ENCODE results near the gene SLC39A11.

Gene SLC39A11

GRCh38 chr17:73039282-73039681 lies 53.2 kb downstream of the SLC39A11 start:
- DNase-seq, result no peak

GRCh38 chr17:73031472-73031871 lies 61.0 kb downstream of the SLC39A11 start:
- no peak for DNase-seq

- no peak for DNase-seq
Observed at GRCh38 chr17:73030995-73031394, 61.5 kb downstream of the SLC39A11 start.

GRCh38 chr17:73030501-73030921 lies 62.0 kb downstream of the SLC39A11 start:
- DNase-seq, result no peak

- no peak for DNase-seq
Observed at GRCh38 chr17:73029991-73030390, 62.5 kb downstream of the SLC39A11 start.

- DNase-seq, result no peak
Observed at GRCh38 chr17:73029021-73029420, 63.5 kb downstream of the SLC39A11 start.

- DNase-seq, result no peak
Observed at GRCh38 chr17:73028299-73028755, 64.2 kb downstream of the SLC39A11 start.

GRCh38 chr17:73027130-73027741 lies 65.3 kb downstream of the SLC39A11 start:
- DNase-seq, result no peak

GRCh38 chr17:73025041-73025560 lies 67.4 kb downstream of the SLC39A11 start:
- no peak for DNase-seq

- no peak for DNase-seq
Observed at GRCh38 chr17:73023759-73024158, 68.7 kb downstream of the SLC39A11 start.

GRCh38 chr17:73022694-73023093 lies 69.8 kb downstream of the SLC39A11 start:
- DNase-seq, result no peak

GRCh38 chr17:73021771-73022170 lies 70.7 kb downstream of the SLC39A11 start:
- no peak for DNase-seq

GRCh38 chr17:73020110-73020509 lies 72.4 kb downstream of the SLC39A11 start:
- no peak for DNase-seq

GRCh38 chr17:73018599-73018998 lies 73.9 kb downstream of the SLC39A11 start:
- no peak for DNase-seq

- no peak for DNase-seq
Observed at GRCh38 chr17:73017658-73018057, 74.8 kb downstream of the SLC39A11 start.

- no peak for DNase-seq
Observed at GRCh38 chr17:73015722-73016276, 76.7 kb downstream of the SLC39A11 start.

GRCh38 chr17:73013816-73014663 lies 78.4 kb downstream of the SLC39A11 start:
- no peak for DNase-seq

- no peak for DNase-seq
Observed at GRCh38 chr17:73013301-73013700, 79.2 kb downstream of the SLC39A11 start.

- no peak for DNase-seq
Observed at GRCh38 chr17:73011016-73011486, 81.4 kb downstream of the SLC39A11 start.

GRCh38 chr17:73010414-73010813 lies 82.1 kb downstream of the SLC39A11 start:
- no peak for DNase-seq

- DNase-seq, result no peak
Observed at GRCh38 chr17:73007407-73007806, 85.1 kb downstream of the SLC39A11 start.

- no peak for DNase-seq
Observed at GRCh38 chr17:73005360-73005759, 87.1 kb downstream of the SLC39A11 start.

GRCh38 chr17:73003487-73003886 lies 89.0 kb downstream of the SLC39A11 start:
- DNase-seq, result no peak

GRCh38 chr17:73000832-73001231 lies 91.7 kb downstream of the SLC39A11 start:
- no peak for DNase-seq
